Measurements from ENCODE around the gene IDH3A. TPM values are rescaled to one million over a fixed set of nuclear protein-coding genes. Genes with fewer than 3 reads are reported as not detected.

The IDH3A gene
- total RNA-seq, 1 experiment from 2014 or later = 115 TPM

DNA sequence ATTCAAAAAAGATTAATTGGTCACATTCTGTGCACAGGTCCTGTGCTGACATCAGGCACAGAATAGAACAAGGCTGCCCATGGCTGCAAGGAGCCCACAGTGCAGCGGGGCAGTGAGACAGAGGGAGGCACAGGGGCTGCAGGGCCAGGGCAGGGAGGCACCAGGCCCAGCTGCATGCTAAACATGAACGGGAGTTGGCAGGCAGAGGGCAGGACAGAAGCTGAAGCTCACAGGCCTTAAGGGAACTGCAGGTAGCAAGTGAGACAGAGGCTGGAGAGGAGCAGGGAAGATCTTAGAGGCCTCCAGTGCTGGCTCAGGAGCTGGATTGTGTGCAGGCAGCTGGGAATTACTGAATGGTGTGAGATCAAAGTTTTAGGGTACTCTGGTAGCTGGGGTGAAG, 26.2 kb downstream of the IDH3A start:
- no peak for ATAC-seq
- CTCF ChIA-PET = interaction anchor here (4.1 kb wide), 1 partner anchor 65 kb away, joined by 39 read pairs; no protein-coding TSS in a partner anchor
- H3K9me2 ChIP-seq (ENCODE audit: insufficient read depth) = no peaks in the 10 kb centered on the region

More for the DNA sequence above, 26.2 kb downstream of the IDH3A start:
- no peak overlapping the region for H3K4me2 ChIP-seq (ENCODE audit: low read length)
- ChIA-PET POLR2A (no interaction called here), RAD21 (ENCODE audit: low non-redundant PET in 1 of 2, low total read pairs in 2 of 2, uncharacterized antibody in 2 of 2, unreplicated experiment in 2 of 2) (interaction anchor here in 1 of 2 experiments (1.2 kb wide), 1 partner anchor 65 kb away, joined by 3 read pairs; no protein-coding TSS in a partner anchor)
- no peaks in the 10 kb centered on the region for H3K4me1 ChIP-seq (ENCODE audit: control insufficient read depth in 1 of 2, insufficient read depth in 2 of 2, low read length in 2 of 2)
- intact Hi-C loops (cut with micrococcal nuclease) = no loop called here
- no peak for DNase-seq (ENCODE audit: low read depth, low spot score)
- H3K9ac ChIP-seq (ENCODE audit: low read length) = no peak overlapping the region
- no peak for TF ChIP-seq EZH2 (IDR thresholded peaks at IDR 0.05)
- TF ChIP-seq ELF1 (IDR thresholded peaks at IDR 0.05; ENCODE audit: borderline replicate concordance, low read depth) = no peak
- TF ChIP-seq ZFX (IDR thresholded peaks at IDR 0.05) = no peak
- no peak for TF ChIP-seq EZH2phosphoT487 (IDR thresholded peaks at IDR 0.05; ENCODE audit: borderline replicate concordance)
- no peak for TF ChIP-seq RAD21 (IDR thresholded peaks at IDR 0.05; ENCODE audit: low read depth)
- no peak for TF ChIP-seq POLR2A (IDR thresholded peaks at IDR 0.05; ENCODE audit: borderline replicate concordance, extremely low read depth, insufficient read depth, insufficient read length)
- no peak for TF ChIP-seq CBX3 (IDR thresholded peaks at IDR 0.05; ENCODE audit: low read depth)
- no peak for TF ChIP-seq EGR1 (IDR thresholded peaks at IDR 0.05; ENCODE audit: low read depth)
- TF ChIP-seq SRF (IDR thresholded peaks at IDR 0.05; ENCODE audit: low read depth) = no peak
- TF ChIP-seq, protein P1, sequence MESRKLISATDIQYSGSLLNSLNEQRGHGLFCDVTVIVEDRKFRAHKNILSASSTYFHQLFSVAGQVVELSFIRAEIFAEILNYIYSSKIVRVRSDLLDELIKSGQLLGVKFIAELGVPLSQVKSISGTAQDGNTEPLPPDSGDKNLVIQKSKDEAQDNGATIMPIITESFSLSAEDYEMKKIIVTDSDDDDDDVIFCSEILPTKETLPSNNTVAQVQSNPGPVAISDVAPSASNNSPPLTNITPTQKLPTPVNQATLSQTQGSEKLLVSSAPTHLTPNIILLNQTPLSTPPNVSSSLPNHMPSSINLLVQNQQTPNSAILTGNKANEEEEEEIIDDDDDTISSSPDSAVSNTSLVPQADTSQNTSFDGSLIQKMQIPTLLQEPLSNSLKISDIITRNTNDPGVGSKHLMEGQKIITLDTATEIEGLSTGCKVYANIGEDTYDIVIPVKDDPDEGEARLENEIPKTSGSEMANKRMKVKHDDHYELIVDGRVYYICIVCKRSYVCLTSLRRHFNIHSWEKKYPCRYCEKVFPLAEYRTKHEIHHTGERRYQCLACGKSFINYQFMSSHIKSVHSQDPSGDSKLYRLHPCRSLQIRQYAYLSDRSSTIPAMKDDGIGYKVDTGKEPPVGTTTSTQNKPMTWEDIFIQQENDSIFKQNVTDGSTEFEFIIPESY (IDR thresholded peaks at IDR 0.05; ENCODE audit: extremely low read depth, insufficient replicate concordance, low read length) = no peak
- no peak for TF ChIP-seq CTCF (IDR thresholded peaks at IDR 0.05 in 2 of 3, conservative IDR thresholded peaks at IDR 0.05 in 1 of 3; ENCODE audit: borderline replicate concordance in 1 of 3, insufficient read depth in 1 of 3, low read depth in 2 of 3, low read length in 2 of 3)
- no TSS peak for BruUV-seq (replicated peaks)
- no peak overlapping the region for H2AFZ ChIP-seq (ENCODE audit: low read depth, low read length, poor library complexity, severe bottlenecking)
- peaks cover 9 to 20% of the 10 kb centered on the region in 2 experiments for H3K36me3 ChIP-seq (ENCODE audit: control insufficient read depth in 1 of 2, insufficient read depth in 2 of 2, low read length in 2 of 2)
- no peak overlapping the region for H3K27ac ChIP-seq (ENCODE audit: low read depth, low read length)
- no peaks in the 10 kb centered on the region for H3K27me3 ChIP-seq (ENCODE audit: insufficient read depth, low read length)
- no peaks in the 10 kb centered on the region for H3K79me2 ChIP-seq (ENCODE audit: insufficient read depth, low read length)
- H3K9me3 ChIP-seq (ENCODE audit: control insufficient read depth in 1 of 2, insufficient read depth in 1 of 2, low read depth in 1 of 2, low read length in 2 of 2) = peaks cover 0 to 5% of the 10 kb centered on the region in 2 experiments; a peak in 1 of 4 replicates
- no peaks in the 10 kb centered on the region for H4K20me1 ChIP-seq (ENCODE audit: insufficient read depth)
- H3K4me3 ChIP-seq (replicated peaks in 1 of 2; ENCODE audit: low read depth in 1 of 2, low read length in 2 of 2) = no peak overlapping the region
